Right renal cortex interstitium (tissue), 3 donors: ENCODE measurements around the gene FREM3. TPM values are rescaled to one million over a fixed set of nuclear protein-coding genes. Genes with fewer than 3 reads are reported as not detected.

Source experiments
- DNase-seq, 3 donors: peaks; one replicate each; pipeline ENCODE4 v3.0.0-alpha.2; 2013; ENCODE audit warnings: low read depth in 3 of 3, low spot score in 2 of 3
- polyA plus RNA-seq, 3 donors: library from polyadenylated mRNA; unstranded; fragments of 120-200 nt; gene quantifications; one replicate each; pipeline ENCODE4 v1.2.1, GENCODE V29; 2013; ENCODE audit not compliant: insufficient read length in 3 of 3

Gene FREM3
- polyA plus RNA-seq, 3 donors: 0.10 to 0.35 (median 0.19) TPM

DNA sequence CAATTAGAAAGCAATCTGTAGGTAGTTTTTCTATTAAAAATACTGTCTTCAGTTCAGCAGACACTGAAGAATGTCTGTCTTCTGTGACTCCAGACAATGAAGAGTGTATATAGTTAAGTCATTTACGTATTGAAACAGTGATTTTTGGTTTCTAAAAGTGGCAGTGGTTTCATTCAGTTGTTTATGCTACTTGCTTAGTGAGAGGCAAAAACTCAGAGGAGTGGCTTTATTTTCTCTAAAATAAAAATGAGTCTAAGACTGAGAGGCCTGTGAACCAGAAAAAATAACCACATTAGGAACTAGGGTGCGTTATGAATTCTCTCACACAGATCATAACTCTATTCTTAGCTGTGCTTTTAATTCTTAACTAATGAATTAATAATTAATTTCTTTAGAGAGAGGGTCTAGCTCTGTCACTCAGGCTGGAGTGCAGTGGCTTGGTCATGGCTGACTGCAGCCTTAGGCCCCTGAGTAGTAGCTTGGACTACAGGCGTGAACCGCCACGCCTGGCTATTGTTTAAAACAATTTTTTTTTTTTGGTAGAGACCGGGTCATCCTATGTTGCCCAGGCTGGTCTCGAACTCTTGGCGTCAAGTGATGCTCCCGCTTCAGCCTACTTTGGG lies 31.4 kb downstream of the FREM3 start:
- no peak for DNase-seq

DNA sequence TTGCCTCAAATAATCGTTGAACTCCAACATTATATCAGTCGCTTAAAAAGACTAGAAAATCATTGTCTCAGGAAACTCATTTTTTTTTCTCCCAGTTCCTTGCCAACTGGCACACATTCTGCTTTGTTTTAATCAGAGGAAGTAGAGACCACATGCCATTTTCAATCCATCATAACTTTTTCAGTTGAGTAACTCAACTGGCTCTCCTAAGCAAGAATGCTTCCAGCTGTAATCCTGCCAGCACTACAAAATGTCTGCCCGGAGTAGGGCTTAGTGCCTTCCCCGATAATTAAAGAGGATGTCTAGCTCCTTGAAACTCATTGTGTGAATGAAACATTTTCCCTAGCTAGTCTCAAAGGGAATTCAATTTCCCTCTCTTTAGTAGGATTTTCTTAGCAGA lies 33.0 kb downstream of the FREM3 start:
- DNase-seq: no peak

DNA sequence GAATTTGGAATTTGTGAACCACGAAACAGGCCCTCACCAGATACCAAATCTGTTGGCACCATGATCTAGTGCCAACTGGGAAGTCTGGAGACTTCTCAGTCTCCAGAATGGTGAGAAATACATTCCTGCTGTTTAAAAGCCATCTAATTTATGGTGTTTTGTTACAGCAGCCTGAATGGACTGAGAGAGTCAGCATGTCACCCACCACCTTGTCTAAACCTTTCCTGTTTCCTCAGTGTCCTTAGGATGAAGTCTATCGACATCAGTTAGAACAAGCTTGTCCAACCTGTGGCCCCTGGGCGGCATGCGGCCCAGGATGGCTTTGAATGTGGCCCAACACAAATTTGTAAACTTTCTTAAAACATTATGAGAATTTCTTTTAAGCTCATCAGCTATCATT lies 42.1 kb downstream of the FREM3 start:
- DNase-seq: no peak

DNA sequence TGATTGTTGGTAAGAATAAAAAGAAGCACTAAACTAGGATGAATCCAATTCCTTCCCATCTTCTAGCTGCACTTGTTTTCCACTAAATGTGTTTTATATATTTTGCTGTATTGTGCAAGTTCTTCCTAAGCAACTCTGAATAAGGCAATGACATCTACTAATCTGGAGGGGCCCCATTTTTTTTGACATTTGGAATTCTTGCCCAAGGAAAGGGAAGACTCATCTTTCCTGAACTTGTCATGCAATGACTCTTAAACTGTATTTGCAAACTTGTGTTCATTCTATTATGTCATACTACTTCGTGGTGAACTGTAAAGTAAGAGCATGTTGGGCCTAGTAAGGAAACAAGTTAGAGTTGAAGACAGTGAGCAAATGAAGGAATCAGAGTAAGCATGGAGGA lies 45.9 kb downstream of the FREM3 start:
- no peak for DNase-seq

DNA sequence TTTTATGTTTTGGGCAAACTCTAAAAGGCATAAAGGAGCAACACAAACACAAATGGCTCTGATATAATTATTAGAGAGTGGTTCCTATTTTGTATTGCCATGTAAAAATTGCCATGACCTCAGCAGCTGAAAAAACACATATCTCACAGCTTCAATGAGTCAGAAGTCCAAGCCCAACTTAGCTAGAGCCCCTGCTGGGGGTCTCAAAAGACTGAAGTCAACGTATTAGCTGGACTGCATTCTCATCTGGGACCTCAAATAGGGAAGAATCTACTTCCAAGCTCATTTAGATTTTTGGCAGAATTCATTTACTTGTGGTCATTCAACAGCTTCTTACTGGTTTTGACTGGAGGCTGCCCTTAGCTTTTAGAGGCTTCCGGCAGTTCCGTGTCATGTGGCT lies 47.4 kb downstream of the FREM3 start:
- no peak for DNase-seq

DNA sequence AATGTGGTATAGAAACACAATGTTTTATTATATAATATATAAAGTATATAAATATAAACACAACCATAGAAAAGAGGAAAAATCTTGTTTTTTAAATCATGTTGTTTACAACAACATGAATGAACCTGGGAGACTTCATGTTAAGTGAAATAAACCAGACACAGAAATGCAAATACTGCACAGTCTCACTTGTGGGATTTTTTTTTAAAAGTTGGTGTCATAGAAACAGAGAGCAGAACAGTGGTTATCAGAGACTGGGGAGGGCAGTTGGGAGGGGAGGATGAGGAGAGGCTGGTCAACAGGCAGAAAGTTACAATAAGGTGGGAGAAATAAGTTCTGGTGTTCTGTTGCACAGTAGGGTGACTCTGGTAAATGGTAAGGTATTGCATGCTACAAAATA lies 57.1 kb downstream of the FREM3 start:
- DNase-seq: no peak

DNA sequence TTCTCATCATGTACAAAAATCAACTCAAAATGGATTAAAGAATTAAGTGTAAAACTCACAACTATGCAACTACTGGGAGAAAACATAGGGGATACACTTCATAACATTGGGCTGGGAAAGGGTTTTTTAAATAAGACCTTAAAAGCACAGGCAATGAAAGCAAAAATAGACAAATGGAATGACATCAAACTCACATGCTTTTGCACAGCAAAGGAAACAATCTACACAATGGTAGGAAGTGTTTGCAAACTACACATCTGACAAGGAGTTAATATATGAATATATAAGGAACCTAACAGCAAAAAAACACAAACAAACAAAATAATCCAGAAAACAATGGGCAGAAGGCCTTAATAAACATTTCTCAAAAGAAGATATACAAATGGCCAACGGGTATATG lies 57.9 kb downstream of the FREM3 start:
- DNase-seq: no peak

DNA sequence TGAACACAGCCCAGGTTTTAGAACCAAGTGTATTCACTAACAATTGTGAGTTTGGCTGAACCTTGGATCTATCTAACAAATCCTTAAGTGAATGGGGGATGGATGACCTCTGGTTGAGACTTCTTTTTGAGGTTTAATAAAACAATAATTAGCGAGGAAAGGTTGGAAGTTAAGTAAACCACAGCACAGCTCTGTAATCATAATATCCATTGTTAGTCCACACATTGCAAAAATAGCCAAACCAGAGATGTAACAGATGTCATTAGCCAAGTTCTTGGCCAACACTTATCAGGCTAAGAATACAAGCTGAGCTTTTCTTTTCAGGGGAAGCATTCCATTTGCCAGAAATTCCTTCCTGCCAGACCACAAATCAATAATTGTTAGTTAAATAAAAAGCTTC lies 59.1 kb downstream of the FREM3 start:
- peak in 1 of 3 donors; percentile 34 for DNase-seq

DNA sequence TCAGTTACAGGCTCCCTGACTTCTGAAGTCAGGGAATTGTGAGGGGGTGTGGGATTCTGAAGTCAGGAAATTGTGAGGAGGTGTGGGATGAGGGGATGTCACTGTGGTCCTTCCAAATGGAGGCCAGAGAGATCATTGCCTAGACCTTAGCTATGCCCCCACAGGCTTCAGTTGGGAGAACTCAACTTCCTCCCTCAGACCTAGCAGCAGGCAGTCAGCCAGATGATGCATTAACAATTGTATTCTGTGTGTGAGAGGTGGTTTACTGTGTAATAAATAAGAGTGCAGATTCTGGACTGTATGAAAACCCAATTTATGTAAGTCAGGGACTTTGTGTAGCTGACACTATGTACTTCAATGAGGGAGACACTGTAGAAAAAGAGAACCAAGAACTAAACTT lies 65.7 kb downstream of the FREM3 start:
- DNase-seq: no peak

DNA sequence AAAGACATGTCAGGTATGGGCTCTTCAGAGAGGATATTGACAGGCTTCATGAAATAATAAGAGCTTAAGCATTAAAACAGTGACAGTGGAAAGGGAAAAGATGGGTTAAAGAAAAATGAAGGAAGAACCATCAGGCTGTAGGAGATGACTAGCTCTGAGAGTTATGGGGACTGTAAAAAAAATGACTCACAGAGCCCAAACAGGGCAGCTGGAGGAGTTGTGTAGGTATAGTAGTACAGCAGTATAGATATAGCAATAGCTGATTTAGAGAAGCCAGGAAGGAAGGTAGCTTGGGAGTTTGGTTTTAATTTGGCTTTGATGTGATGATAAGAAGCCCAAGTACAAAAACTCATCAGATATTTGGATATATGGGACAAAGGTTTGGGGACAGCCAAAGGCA lies 66.6 kb downstream of the FREM3 start:
- DNase-seq: no peak

DNA sequence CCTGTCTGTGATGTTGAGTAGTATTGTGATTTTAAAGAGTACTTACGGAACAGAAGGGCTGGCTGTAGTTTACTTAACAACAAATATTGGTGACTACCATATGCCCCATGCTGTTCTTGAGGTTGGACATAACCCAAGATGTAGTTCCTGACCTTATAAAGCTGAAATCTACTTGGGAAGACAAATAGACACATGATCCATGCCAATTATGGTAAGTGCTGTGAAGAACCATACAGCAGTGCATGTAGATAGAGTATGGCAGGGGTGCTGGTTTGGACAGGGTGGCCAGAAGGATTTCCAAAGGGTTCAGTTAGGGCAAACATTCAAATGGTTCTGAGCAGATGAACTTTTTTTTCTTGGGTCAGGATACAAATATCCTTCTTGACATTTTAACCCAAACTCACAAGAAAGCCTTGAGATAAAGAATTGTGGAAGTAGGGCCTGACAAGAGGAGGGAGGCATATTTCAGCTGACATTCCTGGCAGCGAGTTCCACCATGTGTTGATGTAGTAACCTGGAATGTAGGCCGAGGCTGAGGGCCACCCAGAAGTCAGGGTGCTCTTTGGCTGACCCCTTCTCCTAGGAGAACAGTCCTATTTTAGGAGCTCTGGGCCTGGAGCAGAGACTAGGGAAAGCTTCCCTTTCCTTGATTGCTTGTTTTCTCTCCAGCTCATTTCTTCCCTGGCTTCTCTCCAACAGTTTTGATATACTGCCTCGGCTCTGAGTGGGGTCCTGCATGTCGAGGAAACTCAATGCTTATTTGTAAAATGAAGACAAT lies 74.2 kb downstream of the FREM3 start:
- DNase-seq: peak in 2 of 3 donors; percentile 65 to 74

DNA sequence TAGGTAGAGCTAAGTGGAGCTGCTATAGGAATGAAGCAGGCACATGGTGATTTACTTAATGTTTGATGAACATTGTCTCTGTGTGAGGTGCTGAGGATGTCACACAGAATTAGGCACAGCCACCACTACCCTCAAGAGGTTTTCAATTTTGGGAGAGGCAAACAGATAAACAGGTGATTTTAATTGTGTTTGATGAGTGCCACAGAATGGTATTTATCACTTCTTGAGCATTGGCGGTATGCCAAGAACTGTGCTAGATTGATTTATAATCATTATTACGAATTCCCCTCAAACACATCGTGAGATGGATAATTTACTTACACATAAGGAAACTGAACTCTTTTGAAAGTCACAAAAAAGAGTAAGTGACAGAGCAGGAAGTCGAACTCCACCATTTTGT lies 74.8 kb downstream of the FREM3 start:
- DNase-seq: no peak

DNA sequence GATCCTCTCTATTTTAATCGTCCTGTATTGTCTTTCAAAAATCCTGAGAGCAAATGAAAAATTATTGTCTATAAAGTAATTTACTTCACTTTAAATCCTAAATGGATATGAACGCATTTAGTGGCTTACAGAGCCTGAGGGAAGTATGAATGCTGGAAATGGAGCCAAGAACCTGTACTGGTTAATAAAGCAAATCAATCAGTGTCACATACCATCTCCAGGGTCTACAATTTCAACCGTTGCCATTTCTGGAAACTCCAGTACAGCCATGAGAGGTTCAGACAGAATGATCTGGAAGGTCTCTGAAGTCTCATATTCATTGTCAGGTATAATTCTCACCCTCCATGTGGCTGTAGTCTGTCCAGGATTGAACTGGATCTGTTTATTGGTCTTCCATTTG lies 76.6 kb downstream of the FREM3 start:
- no peak for DNase-seq

DNA sequence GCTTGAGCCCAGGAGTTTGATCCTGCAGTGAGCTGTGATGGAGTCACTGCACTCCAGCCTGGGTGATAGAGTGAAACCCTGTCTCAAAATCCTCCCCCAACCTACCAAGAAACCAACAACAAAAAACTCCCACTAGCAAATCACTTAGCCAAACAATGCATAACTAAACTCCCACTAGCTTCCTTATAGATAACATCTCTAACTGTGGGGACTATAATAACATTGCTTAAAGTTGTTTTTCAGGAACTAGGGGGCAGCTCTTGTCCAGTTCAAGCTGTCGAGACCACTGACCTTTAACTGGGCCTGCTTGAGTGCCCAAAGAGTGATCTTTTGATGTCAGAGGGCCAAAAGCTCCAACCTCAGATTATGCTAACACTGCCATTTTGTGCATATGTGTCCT lies 81.7 kb downstream of the FREM3 start:
- DNase-seq: no peak

DNA sequence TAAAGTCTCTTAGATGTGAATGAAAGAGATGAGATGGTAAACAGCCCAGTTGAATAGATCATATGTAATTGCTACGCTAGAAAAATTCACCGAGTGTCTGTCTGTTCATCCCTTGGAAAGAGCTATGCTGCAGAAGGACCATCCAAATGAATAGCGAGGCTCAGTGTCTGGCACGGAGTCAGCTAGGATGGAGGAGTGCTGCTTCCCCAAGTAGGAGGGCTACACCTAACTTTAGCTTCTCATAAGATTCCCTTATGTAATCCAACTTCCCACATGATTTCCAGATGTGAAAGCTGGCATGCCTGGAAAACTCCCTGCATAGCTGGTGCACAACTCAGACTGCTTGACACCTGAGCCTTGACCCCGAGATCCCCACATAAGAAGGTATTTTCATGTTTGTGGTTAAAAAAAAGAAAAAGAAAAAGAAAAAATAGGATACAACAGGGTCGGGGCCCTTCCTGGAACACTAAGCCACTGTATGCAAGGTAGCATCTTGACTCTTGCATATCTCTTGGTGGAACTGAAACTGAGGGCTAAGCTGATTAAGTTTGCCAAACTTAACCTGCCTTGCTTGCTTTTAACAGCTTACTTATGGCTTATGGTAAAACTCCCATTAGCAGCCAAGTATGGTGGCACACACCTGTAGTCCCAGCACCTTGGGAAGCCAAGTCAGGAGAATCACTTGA lies 82.3 kb downstream of the FREM3 start:
- DNase-seq: no peak

DNA sequence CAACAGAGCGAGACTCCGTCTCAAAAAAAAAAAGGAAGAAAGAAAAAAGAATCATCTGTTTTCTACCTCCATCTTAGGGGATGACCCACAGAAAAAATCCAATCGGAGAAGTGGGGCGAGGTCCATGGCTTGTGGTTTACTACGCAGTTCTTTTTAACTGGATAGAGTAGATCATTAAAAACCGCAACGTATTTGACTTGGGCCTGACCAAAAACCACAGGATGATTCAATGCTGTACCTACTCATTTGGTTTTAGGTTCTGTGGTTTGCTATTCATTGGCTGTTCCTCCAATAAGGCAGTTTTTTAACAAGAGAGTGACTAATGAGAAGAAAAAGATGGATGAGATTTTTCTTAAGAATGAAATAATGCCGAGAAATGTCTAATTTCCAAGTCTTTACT lies 83.7 kb downstream of the FREM3 start:
- no peak for DNase-seq

DNA sequence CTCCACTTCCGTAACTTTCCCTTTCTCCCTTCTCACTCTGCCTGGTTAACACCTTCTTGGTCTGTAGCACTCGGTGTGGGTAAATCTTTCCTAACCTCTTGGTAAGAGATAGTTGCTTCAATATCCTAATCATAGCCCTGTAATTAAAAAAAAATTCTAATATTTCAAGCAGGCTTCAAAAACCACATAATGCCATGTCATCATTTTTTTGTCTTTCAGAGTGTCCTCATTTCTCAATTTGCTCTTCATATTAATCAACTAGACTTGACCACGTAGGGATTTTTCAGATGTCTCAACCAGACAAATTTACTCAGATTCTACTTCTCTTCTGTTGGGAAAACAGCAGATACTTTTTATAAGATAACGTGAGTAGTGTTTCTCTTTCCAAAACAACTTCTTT lies 91.0 kb downstream of the FREM3 start:
- DNase-seq: no peak

DNA sequence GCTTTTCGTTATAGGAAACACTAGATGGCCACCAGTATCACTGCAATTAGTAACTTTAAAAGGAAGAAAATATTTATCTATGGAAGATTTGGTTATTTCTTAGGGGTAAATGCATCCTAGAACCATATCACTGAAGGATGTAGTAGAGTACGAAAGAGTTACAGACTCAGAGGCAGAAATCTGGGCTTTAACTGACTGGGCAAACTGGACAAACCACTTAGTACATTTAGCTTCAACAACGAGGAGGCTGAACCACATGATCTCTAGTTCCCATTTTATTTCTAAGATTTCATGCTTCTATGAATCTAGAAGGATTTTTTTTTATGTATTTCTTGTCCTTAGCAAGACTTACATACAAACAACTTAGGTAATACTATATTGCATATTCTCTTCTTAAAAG lies 94.0 kb downstream of the FREM3 start:
- no peak for DNase-seq

DNA sequence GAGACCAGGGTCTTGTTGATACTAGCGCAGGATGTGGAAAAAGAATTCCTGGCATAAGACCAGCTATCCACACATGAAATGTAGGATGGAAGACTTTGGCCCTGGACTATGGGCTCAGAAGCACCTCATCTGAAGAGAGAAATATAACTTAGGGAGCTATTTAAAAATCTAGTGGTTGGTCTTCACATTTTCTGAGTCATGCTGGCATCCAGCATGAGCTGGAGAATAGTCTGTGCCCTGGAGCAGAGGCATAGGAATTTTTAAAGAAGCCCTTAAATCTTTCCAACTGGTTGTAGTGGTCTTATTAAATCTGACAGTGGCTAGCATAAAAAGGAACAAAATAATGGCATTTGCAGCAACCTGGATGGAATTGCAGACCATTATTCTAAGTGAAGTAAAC lies 100.6 kb downstream of the FREM3 start:
- no peak for DNase-seq

DNA sequence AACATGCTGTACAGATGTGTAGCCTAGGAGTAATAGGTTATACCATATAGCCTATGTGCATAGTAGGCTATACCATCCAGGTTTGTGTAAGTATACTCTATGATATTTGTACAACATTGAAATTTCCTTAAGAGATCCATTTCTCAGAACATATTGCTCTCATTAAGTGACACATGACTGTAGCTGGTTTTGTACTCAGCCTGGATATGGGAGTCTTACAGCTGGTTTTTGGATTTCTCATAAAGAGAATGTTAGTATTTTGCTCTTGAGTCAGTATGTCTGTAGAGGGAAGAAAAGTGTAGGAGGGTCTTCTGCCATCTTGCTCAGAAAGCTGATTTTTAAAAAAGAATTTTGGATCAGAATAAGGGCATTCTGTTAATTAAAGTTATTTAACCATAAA lies 101.7 kb downstream of the FREM3 start:
- DNase-seq: no peak

DNA sequence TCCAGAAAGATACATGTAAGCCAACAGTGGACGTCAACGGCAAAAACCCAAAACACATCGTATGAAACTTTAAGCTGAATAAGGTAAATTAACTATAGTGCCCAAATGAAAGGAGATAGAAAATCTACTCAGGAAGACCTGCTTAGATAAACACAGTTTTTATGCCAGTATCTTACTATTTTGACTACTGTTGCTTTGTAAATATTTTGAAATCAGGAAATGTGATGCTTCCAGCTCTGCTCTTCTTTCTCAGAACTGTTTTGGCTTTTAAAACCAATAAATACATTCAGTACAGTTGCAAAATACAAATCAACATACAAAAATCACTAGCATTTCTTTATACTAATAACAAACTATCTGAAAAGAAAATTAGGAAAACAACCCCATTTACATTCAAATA lies 103.2 kb downstream of the FREM3 start:
- no peak for DNase-seq

DNA sequence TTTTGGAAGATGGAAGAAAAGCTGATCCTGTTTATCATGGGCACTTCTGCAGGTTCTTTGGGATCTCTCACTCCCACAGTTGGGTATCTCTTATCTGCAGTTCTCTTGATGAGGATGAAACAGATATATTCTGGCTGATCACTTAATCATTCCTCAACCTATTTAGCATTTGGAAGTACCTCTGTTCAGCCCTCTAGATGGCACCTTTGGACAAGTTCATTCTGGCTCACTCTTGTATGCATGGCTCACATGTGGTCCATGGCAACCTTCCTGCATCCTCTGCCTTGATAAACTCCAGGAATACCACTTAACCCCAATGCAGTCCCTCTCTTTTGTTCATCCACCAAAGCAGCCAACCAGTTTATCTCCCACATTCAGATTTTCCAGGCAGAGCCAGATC lies 112.8 kb downstream of the FREM3 start:
- no peak for DNase-seq
